Osteoblast (primary cell): ENCODE results near the gene TFDP2. TPM values are rescaled to one million over a fixed set of nuclear protein-coding genes. Genes with fewer than 3 reads are reported as not detected.

Experiments used
- DNase-seq: peaks from one replicate; pipeline ENCODE4 v3.0.0; 2011; ENCODE audit warnings: low spot score, mixed read lengths; ENCODE audit not compliant: insufficient read length; ENCODE audit errors: missing footprints
- H2AFZ ChIP-seq: 2 replicates; pipeline ENCODE4 v1.6.0; 2011; ENCODE audit warnings: mild to moderate bottlenecking, low read length
- H3K27ac ChIP-seq: 2 replicates; pipeline ENCODE4 v1.5.1; 2011; ENCODE audit warnings: mild to moderate bottlenecking, low read depth, low read length, moderate library complexity
- H3K27me3 ChIP-seq: 2 replicates; pipeline ENCODE4 v1.6.0; 2012; ENCODE audit warnings: mild to moderate bottlenecking, control low read depth, inconsistent platforms, low read length, moderate library complexity; ENCODE audit not compliant: insufficient read depth
- H3K36me3 ChIP-seq: 2 replicates; pipeline ENCODE4 v1.5.1; 2011; ENCODE audit warnings: mild to moderate bottlenecking, low read length, control low read depth, moderate library complexity; ENCODE audit not compliant: insufficient read depth
- H3K4me1 ChIP-seq: 2 replicates; pipeline ENCODE4 v1.5.1; 2011; ENCODE audit warnings: mild to moderate bottlenecking, low read length, control low read depth, moderate library complexity; ENCODE audit not compliant: insufficient read depth
- H3K4me2 ChIP-seq: 2 replicates; pipeline ENCODE4 v1.6.0; 2011; ENCODE audit warnings: mild to moderate bottlenecking, low read length; ENCODE audit not compliant: insufficient read depth
- H3K4me3 ChIP-seq: fragments of 200-600 bp; sonication (generic); 3 replicates; pipeline ENCODE4 v1.5.1; 2012; ENCODE audit warnings: mild to moderate bottlenecking, low read length, inconsistent platforms; ENCODE audit not compliant: insufficient read depth
- H3K79me2 ChIP-seq: 2 replicates; pipeline ENCODE4 v1.6.0; 2012; ENCODE audit warnings: mild to moderate bottlenecking, low read length, control low read depth, inconsistent platforms; ENCODE audit not compliant: insufficient read depth
- H3K9me3 ChIP-seq: 2 replicates; pipeline ENCODE4 v1.5.1; 2011; ENCODE audit warnings: low read depth, low read length, control low read depth
- H4K20me1 ChIP-seq: 2 replicates; pipeline ENCODE4 v1.6.0; 2012; ENCODE audit warnings: mild to moderate bottlenecking, low read length, control low read depth; ENCODE audit not compliant: insufficient read depth
- CTCF ChIP-seq: IDR thresholded peaks from 2 replicates; pipeline ENCODE4 v1.5.1; 2011; ENCODE audit warnings: mild to moderate bottlenecking, low read depth, low read length, moderate library complexity; ENCODE audit errors: extremely low read depth
- total RNA-seq: library from RNA; depleted of rRNA; stranded (reverse); fragments of >200 nt; gene quantifications from 2 replicates; pipeline ENCODE4 v1.2.3, GENCODE V29; 2012

The TFDP2 gene
- total RNA-seq, 1 donor, result 41.6 TPM

GRCh38 chr3:142115867-142116668 lies 33.3 kb downstream of the TFDP2 start:
- Histone ChIP-seq H2AFZ (no peak overlapping the region), H3K9me3 (no peaks in the 10 kb centered on the region), H3K27me3 (no peaks in the 10 kb centered on the region), H3K4me3 (no peak overlapping the region), H3K27ac (no peak overlapping the region), H4K20me1 (no peaks in the 10 kb centered on the region), H3K4me1 (no peaks in the 10 kb centered on the region), H3K79me2 (no peaks in the 10 kb centered on the region), H3K4me2 (no peak overlapping the region), H3K36me3 (no peaks in the 10 kb centered on the region)
- no peak for TF ChIP-seq CTCF
- DNase-seq, result no peak

GRCh38 chr3:142112601-142113000 lies 36.7 kb downstream of the TFDP2 start:
- H3K4me1 ChIP-seq, result no peaks in the 10 kb centered on the region
- H3K4me3 ChIP-seq, result no peak overlapping the region
- DNase-seq, result no peak
- no peaks in the 10 kb centered on the region for H3K79me2 ChIP-seq
- H3K36me3 ChIP-seq, result no peaks in the 10 kb centered on the region
- H3K27ac ChIP-seq, result no peak overlapping the region
- no peak overlapping the region for H3K4me2 ChIP-seq
- H3K9me3 ChIP-seq, result no peaks in the 10 kb centered on the region
- TF ChIP-seq CTCF, result no peak
- H2AFZ ChIP-seq, result no peak overlapping the region
- no peaks in the 10 kb centered on the region for H3K27me3 ChIP-seq
- H4K20me1 ChIP-seq, result no peaks in the 10 kb centered on the region

- no peak for DNase-seq
- no peak overlapping the region for H3K4me2 ChIP-seq
- H3K36me3 ChIP-seq, result no peaks in the 10 kb centered on the region
- H3K4me3 ChIP-seq, result no peak overlapping the region
- H3K79me2 ChIP-seq, result no peaks in the 10 kb centered on the region
- no peak overlapping the region for H2AFZ ChIP-seq
- H4K20me1 ChIP-seq, result peaks cover 2% of the 10 kb centered on the region
- no peak overlapping the region for H3K27ac ChIP-seq
- no peaks in the 10 kb centered on the region for H3K4me1 ChIP-seq
- no peaks in the 10 kb centered on the region for H3K27me3 ChIP-seq
- no peak for TF ChIP-seq CTCF
- H3K9me3 ChIP-seq, result no peaks in the 10 kb centered on the region
Measured at GRCh38 chr3:142106548-142106947, 42.8 kb downstream of the TFDP2 start.

- Histone ChIP-seq H3K79me2 (no peaks in the 10 kb centered on the region), H3K27ac (no peak overlapping the region), H3K27me3 (no peaks in the 10 kb centered on the region), H2AFZ (no peak overlapping the region), H3K4me3 (no peak overlapping the region), H4K20me1 (peaks cover 2% of the 10 kb centered on the region), H3K4me2 (no peak overlapping the region), H3K36me3 (no peaks in the 10 kb centered on the region), H3K9me3 (no peaks in the 10 kb centered on the region), H3K4me1 (no peaks in the 10 kb centered on the region)
- TF ChIP-seq CTCF, result no peak
- DNase-seq, result no peak
Measured at GRCh38 chr3:142105991-142106390, 43.4 kb downstream of the TFDP2 start.
